Naive thymus-derived CD4-positive, alpha-beta T cell (primary cell): Measurements from ENCODE around the gene GMEB1. TPM values are rescaled to one million over a fixed set of nuclear protein-coding genes. Genes with fewer than 3 reads are reported as not detected.

Experiments used
- ATAC-seq: fragments of 150-1000 bp; cut with Tn5 transposase; 2 replicates; pipeline ENCODE4 v1.10.0; 2021; ENCODE audit warnings: mild to moderate bottlenecking, moderate library complexity
- CTCF ChIA-PET: fragments of 350-600 bp; sonication (Branson Sonifier 250); formaldehyde crosslinking; loops from one replicate; lab custom pipeline; 2021; ENCODE audit warnings: antibody characterized with exemption; lab: Charles Lee
- POLR2A ChIA-PET: fragments of 350-600 bp; sonication (Branson Sonifier 250); formaldehyde crosslinking; loops from one replicate; lab custom pipeline; 2021; ENCODE audit warnings: antibody characterized with exemption, inconsistent platforms; lab: Charles Lee
- DNase-seq, 9 donors: peaks; one replicate each; pipeline versions ENCODE4 v3.0.0 to v3.0.0-alpha.2; 2020 to 2022; ENCODE audit warnings: mixed read lengths in 1 of 9
- H3K27ac ChIP-seq: one replicate; pipeline ENCODE4 v1.7.0; 2013; ENCODE audit warnings: mild to moderate bottlenecking, low read depth, low read length, moderate library complexity
- H3K27me3 ChIP-seq, 2 donors: one replicate each; pipeline ENCODE4 v1.7.0; 2013; ENCODE audit warnings: low read length in 2 of 2, mild to moderate bottlenecking in 2 of 2, moderate library complexity in 2 of 2; ENCODE audit not compliant: control insufficient read depth in 2 of 2, insufficient read depth in 2 of 2
- H3K36me3 ChIP-seq, 3 experiments: 1 replicate in 2 of 3; 2 replicates in 1 of 3; pipeline ENCODE4 v1.7.0; 2013; ENCODE audit warnings: low read length in 3 of 3, mild to moderate bottlenecking in 3 of 3, moderate library complexity in 1 of 3; ENCODE audit not compliant: insufficient read depth in 3 of 3, control insufficient read depth in 2 of 3
- H3K4me1 ChIP-seq, 2 donors: one replicate each; pipeline ENCODE4 v1.7.0; 2013; ENCODE audit warnings: low read length in 2 of 2, mild to moderate bottlenecking in 2 of 2, moderate library complexity in 1 of 2; ENCODE audit not compliant: control insufficient read depth in 2 of 2, insufficient read depth in 2 of 2
- H3K4me3 ChIP-seq: 2 replicates; pipeline ENCODE4 v1.7.0; 2013; ENCODE audit warnings: mild to moderate bottlenecking, low read length
- H3K9me3 ChIP-seq, 3 experiments: 1 replicate in 2 of 3; 2 replicates in 1 of 3; pipeline ENCODE4 v1.7.0; 2013; ENCODE audit warnings: low read length in 3 of 3; ENCODE audit not compliant: control insufficient read depth in 2 of 3
- H3K27ac Mint-ChIP-seq, 9 donors: one replicate each; pipeline ENCODE4 v1.8.0; 2020 to 2022; ENCODE audit warnings: mixed read lengths in 9 of 9, mild to moderate bottlenecking in 8 of 9, moderate library complexity in 5 of 9, inconsistent platforms in 2 of 9
- H3K27me3 Mint-ChIP-seq, 5 donors: one replicate each; pipeline ENCODE4 v1.8.0; 2021 to 2022; ENCODE audit warnings: mixed read lengths in 5 of 5, mild to moderate bottlenecking in 1 of 5
- H3K36me3 Mint-ChIP-seq, 5 donors: one replicate each; pipeline ENCODE4 v1.8.0; 2020 to 2022; ENCODE audit warnings: mixed read lengths in 5 of 5, mild to moderate bottlenecking in 3 of 5, inconsistent platforms in 1 of 5
- H3K4me1 Mint-ChIP-seq, 7 donors: one replicate each; pipeline ENCODE4 v1.8.0; 2020 to 2022; ENCODE audit warnings: mixed read lengths in 7 of 7, mild to moderate bottlenecking in 3 of 7, inconsistent platforms in 1 of 7
- H3K4me3 Mint-ChIP-seq, 10 donors: one replicate each; pipeline ENCODE4 v1.8.0; 2020 to 2022; ENCODE audit warnings: mild to moderate bottlenecking in 10 of 10, mixed read lengths in 10 of 10, moderate library complexity in 6 of 10, inconsistent platforms in 2 of 10
- H3K9me3 Mint-ChIP-seq, 11 donors: one replicate each; pipeline ENCODE4 v1.8.0; 2020 to 2022; ENCODE audit warnings: mixed read lengths in 11 of 11, mild to moderate bottlenecking in 4 of 11, inconsistent platforms in 1 of 11, moderate library complexity in 1 of 11
- intact Hi-C, 2 donors: fragments of 100-400 bp; cut with micrococcal nuclease; formaldehyde crosslinking; loops; one replicate each; pipeline ENCODE4 v1.15.1; 2023
- polyA plus RNA-seq, 2 donors: library from polyadenylated mRNA; unstranded; fragments of 300-500 nt; fragmentation: Illumina TruSeq; gene quantifications; one replicate each; pipeline ENCODE4 v1.2.3, GENCODE V29; 2021
- total RNA-seq, 6 experiments: library from RNA in 5 of 6; stranded (reverse) in 5 of 6; gene quantifications; 1 replicate in 5 of 6; 2 replicates in 1 of 6; pipeline ENCODE4 v1.2.3 and lab custom pipeline; 2021 to 2026

The GMEB1 gene
- 10 to 100 TPM; 15.8 to 26.7 (median 18.4) TPM for total RNA-seq
- polyA plus RNA-seq, result 10 to 100 TPM; 11.2 to 20.1 TPM
- total RNA-seq (lab: John Stamatoyannopoulos, UW), result 32.2 reads per million, percentile 61 among the genes with 10 or more reads in this experiment

GRCh38 chr1:28668191-28668955, at the start of gene GMEB1:
GMEB1 (plus strand) TSS chr1:28668784; CDS start chr1:28683613, 14,829 bp downstream.
- Histone ChIP-seq H3K9me3 (no peaks in the 10 kb centered on the region), H3K27me3 (no peaks in the 10 kb centered on the region), H3K4me3 (peak within 1 kb of the TSS; percentile 81), H3K27ac (peak within 1 kb of the TSS; percentile 98), H3K36me3 (peaks cover 0 to 5% (median 0%) of the 10 kb centered on the region in 3 experiments), H3K4me1 (peaks cover 3 to 6% of the 10 kb centered on the region in 2 donors)
- POLR2A ChIA-PET, result interaction anchor here (0.6 to 15.0 kb wide), 19 partner anchors 9 to 943 kb away, joined by 3 to 383 read pairs (median 4); partner anchors contain the start of genes EPB41, FAM76A, RNU11 and SRSF4
- peak; percentile 81 for ATAC-seq
- no peaks in the 10 kb centered on the region for H3K9me3 Mint-ChIP-seq
- H3K4me3 Mint-ChIP-seq, result peak within 1 kb of the TSS; percentile 89 to 97 (median 94)
- H3K27ac Mint-ChIP-seq, result peak within 1 kb of the TSS; percentile 94 to 100 (median 98)
- peak; percentile 70 to 91 (median 82) for DNase-seq
- CTCF ChIA-PET, result interaction anchor here (0.5 to 1.5 kb wide), 6 partner anchors 15 to 68 kb away, joined by 3 to 6 read pairs (median 5); partner anchors contain the start of genes RNU11, TAF12 and YTHDF2
- H3K36me3 Mint-ChIP-seq, result peaks cover 0 to 4% (median 0%) of the 10 kb centered on the region in 5 donors
- intact Hi-C loops, result loop anchor here (1.0 to 5.0 kb wide), 7 partner anchors 20 to 896 kb away; partner anchors contain the start of genes RCC1 (in 2 of the 2), RNU11 (in 2 of the 2), TAF12 (in 2 of the 2) and SRSF4 (in 1 of the 2)
- peaks cover 11 to 37% (median 25%) of the 10 kb centered on the region in 7 donors for H3K4me1 Mint-ChIP-seq
- H3K27me3 Mint-ChIP-seq, result no peaks in the 10 kb centered on the region

- DNase-seq (no peak), ATAC-seq (no peak)
- H3K9me3 ChIP-seq, result no peaks in the 10 kb centered on the region
- Mint-ChIP-seq H3K4me1 (peaks cover 6 to 17% (median 13%) of the 10 kb centered on the region in 7 donors), H3K9me3 (no peaks in the 10 kb centered on the region), H3K27ac (peak overlapping the region in 2 of 9 donors; percentile 17 to 52), H3K27me3 (no peaks in the 10 kb centered on the region), H3K4me3 (no peak overlapping the region), H3K36me3 (peaks cover 0 to 6% (median 0%) of the 10 kb centered on the region in 5 donors)
- H3K4me3 ChIP-seq, result no peak overlapping the region
- H3K4me1 ChIP-seq, result no peaks in the 10 kb centered on the region
- H3K36me3 ChIP-seq, result peaks cover 0 to 4% (median 2%) of the 10 kb centered on the region in 3 experiments
- no peak overlapping the region for H3K27ac ChIP-seq
- intact Hi-C loops, result no loop called here
- no peaks in the 10 kb centered on the region for H3K27me3 ChIP-seq
- CTCF ChIA-PET, result no interaction called here
- POLR2A ChIA-PET, result interaction anchor here (2.5 kb wide), 1 partner anchor 11 kb away, joined by 11 read pairs; the partner anchor contains the start of gene TAF12
These were observed 36.9 kb upstream of the GMEB1 start for GRCh38 chr1:28631713-28632112.

DNA sequence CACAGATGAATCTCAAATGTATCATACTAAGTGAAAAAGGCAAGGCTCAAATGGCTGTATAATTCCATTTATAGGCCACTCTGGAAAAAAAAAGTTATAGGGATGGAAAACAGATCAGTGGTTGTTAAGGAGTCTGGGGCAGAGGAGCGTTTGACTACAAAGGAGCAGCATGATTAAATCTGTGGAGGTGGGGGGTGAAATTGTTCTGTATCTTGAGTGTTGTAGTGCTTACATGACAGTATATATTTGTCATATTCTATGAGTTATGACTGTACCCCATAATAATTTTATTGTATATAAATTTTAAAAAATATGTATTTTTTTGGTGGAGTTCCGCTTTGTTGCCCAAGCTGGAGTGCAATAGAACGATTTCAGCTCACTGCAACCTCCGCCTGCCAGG, 36.0 kb upstream of the GMEB1 start:
- ChIA-PET POLR2A (interaction anchor here (0.6 to 2.5 kb wide), 2 partner anchors 10 to 86 kb away, joined by 3 to 11 read pairs; partner anchors contain the start of gene TAF12), CTCF (interaction anchor here (0.6 to 0.7 kb wide), 2 partner anchors 21 to 120 kb away, joined by 3 read pairs; no protein-coding TSS in a partner anchor)
- no peak for ATAC-seq
- Histone ChIP-seq H3K36me3 (peaks cover 0 to 4% (median 4%) of the 10 kb centered on the region in 3 experiments), H3K4me1 (no peaks in the 10 kb centered on the region), H3K27me3 (no peaks in the 10 kb centered on the region), H3K4me3 (no peak overlapping the region), H3K9me3 (no peaks in the 10 kb centered on the region), H3K27ac (no peak overlapping the region)
- H3K4me3 Mint-ChIP-seq, result no peak overlapping the region
- no peaks in the 10 kb centered on the region for H3K27me3 Mint-ChIP-seq
- peak overlapping the region in 5 of 9 donors; percentile 4 to 76 (median 43) for H3K27ac Mint-ChIP-seq
- no peaks in the 10 kb centered on the region for H3K9me3 Mint-ChIP-seq
- peaks cover 6 to 21% (median 15%) of the 10 kb centered on the region in 7 donors for H3K4me1 Mint-ChIP-seq
- DNase-seq, result no peak
- H3K36me3 Mint-ChIP-seq, result peaks cover 0 to 6% (median 0%) of the 10 kb centered on the region in 5 donors
- intact Hi-C loops, result no loop called here

DNA sequence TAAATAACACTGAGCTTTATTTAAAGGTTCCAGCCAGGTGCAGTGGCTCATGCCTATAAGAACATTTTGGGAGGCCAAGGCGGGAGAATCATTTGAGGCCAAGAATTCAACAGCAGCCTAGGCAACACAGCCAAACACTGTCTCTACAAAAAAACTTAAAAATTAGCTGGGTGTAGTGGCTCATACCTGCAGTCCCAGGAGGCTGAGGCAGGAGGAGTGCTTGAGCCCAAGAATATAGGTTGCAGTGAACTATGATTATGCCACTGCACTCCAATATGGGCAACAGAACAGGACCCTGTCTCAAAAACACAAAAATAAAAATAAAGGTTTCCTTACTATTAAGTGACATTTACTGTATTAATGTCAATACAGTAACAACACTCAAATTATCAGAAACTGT, 27.8 kb upstream of the GMEB1 start:
- H3K4me1 Mint-ChIP-seq, result peaks cover 34 to 62% (median 55%) of the 10 kb centered on the region in 7 donors
- POLR2A ChIA-PET, result interaction anchor here (0.5 to 14.1 kb wide), 7 partner anchors 8 to 135 kb away, joined by 3 to 383 read pairs (median 5); partner anchors contain the start of genes GMEB1, RCC1, RNU11 and YTHDF2
- peak overlapping the region in 5 of 9 donors; percentile 16 to 56 (median 39) for H3K27ac Mint-ChIP-seq
- peak overlapping the region; percentile 35 to 100 (median 98) for H3K4me3 Mint-ChIP-seq
- Histone ChIP-seq H3K4me1 (peaks cover 17 to 24% of the 10 kb centered on the region in 2 donors), H3K4me3 (no peak overlapping the region), H3K27me3 (no peaks in the 10 kb centered on the region), H3K36me3 (peaks cover 0 to 4% (median 0%) of the 10 kb centered on the region in 3 experiments), H3K9me3 (no peaks in the 10 kb centered on the region), H3K27ac (no peak overlapping the region)
- ATAC-seq (no peak), DNase-seq (peak in 6 of 9 donors; percentile 21 to 57 (median 38))
- CTCF ChIA-PET, result interaction anchor here (0.6 to 1.5 kb wide), 7 partner anchors 18 to 238 kb away, joined by 3 to 11 read pairs (median 3); partner anchors contain the start of gene YTHDF2
- H3K27me3 Mint-ChIP-seq, result peaks cover 0 to 2% (median 0%) of the 10 kb centered on the region in 5 donors
- intact Hi-C loops, result loop anchor here (1.0 to 5.0 kb wide), 3 partner anchors 47 to 273 kb away; partner anchors contain the start of gene PHACTR4 (in 1 of the 2)
- H3K36me3 Mint-ChIP-seq, result peaks cover 0 to 10% (median 3%) of the 10 kb centered on the region in 5 donors
- no peaks in the 10 kb centered on the region for H3K9me3 Mint-ChIP-seq

DNA sequence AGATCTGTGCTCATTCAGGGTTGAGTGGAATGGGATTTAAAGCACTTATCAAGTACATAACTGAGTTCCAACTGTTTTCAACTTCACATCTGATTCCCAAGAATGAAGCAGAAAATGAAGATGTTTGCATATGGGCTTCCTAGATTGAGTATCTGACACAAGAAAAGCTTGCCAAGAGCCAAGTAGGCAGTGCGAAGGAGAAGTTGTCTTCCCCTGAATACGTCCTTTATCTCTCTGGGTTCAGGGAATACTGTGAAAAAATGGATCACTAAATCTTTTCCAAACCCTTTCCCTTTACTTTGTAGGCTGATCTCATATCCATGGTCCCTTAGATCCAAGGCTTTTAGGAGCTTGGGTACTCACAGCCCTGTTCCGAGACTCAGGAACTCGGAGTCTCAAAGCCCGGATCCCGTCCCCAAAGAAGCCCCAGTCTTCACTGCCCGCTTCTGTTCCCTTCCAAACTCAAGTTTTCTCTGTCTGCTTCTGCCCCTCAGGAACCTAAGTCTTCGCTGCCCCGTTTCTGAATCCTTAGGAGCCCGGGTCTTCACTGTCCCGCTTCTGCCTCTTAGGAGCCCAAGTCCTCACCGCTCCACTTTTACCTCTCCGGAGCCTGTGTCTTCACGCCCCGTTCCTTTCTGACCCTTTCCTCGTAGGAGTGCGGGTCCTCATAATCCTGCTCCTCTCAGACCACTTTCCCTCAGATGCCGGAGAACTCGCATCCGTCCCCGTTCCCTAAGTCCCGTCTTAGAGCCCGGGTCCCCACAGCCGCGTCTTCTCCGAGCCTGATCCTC, 26.3 kb upstream of the GMEB1 start:
- H3K9me3 ChIP-seq, result no peaks in the 10 kb centered on the region
- intact Hi-C loops, result loop anchor here (2.0 to 5.0 kb wide), 5 partner anchors 45 to 395 kb away; partner anchors contain the start of genes MED18 (in 1 of the 2) and PHACTR4 (in 1 of the 2)
- H3K4me3 Mint-ChIP-seq, result peak overlapping the region; percentile 94 to 100 (median 98)
- peaks cover 0 to 2% (median 0%) of the 10 kb centered on the region in 5 donors for H3K27me3 Mint-ChIP-seq
- H3K9me3 Mint-ChIP-seq, result no peaks in the 10 kb centered on the region
- H3K27ac ChIP-seq, result peak overlapping the region; percentile 95
- peaks cover 19 to 27% of the 10 kb centered on the region in 2 donors for H3K4me1 ChIP-seq
- H3K27me3 ChIP-seq, result no peaks in the 10 kb centered on the region
- CTCF ChIA-PET, result interaction anchor here (0.7 to 2.1 kb wide), 7 partner anchors 22 to 240 kb away, joined by 3 to 20 read pairs (median 5); partner anchors contain the start of genes GMEB1 and YTHDF2
- POLR2A ChIA-PET, result interaction anchor here (0.6 to 14.1 kb wide), 30 partner anchors 10 to 913 kb away, joined by 3 to 383 read pairs (median 6); partner anchors contain the start of genes GMEB1, RCC1, SRSF4 and TRNAU1AP
- no peaks in the 10 kb centered on the region for H3K36me3 ChIP-seq
- ATAC-seq (peak; percentile 5), DNase-seq (no peak)
- H3K27ac Mint-ChIP-seq, result peak overlapping the region; percentile 93 to 99 (median 99)
- peaks cover 0 to 8% (median 3%) of the 10 kb centered on the region in 5 donors for H3K36me3 Mint-ChIP-seq
- H3K4me1 Mint-ChIP-seq, result peaks cover 29 to 57% (median 47%) of the 10 kb centered on the region in 7 donors
- peak overlapping the region; percentile 93 for H3K4me3 ChIP-seq
